ENCODE measurements around the gene ATP11A.

DNA sequence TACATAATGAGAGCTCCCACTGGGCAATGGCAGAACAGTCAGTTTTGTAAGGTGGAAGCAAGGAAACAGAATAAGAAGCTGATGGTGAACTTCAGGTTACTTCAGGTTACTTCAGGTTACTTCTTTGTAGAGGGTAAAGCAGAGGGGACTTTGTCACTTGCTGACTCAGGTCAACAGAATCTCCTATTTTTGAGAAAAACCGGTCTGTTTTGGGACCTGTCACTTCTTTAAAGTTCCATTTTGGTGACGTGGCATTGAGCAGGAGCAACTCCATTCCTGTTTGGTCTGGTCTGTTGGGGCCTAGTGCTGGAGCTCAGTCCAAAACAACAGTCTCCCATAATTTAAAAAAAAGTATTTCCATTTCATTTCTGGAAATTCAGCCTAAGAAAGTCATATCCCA, 29.7 kb downstream of the ATP11A start:
- TF ChIP-seq YY1 (IDR thresholded peaks at IDR 0.05; ENCODE audit: insufficient read depth, insufficient read length) (no peak), SUZ12 (IDR thresholded peaks at IDR 0.05; ENCODE audit: extremely low read depth, insufficient read depth, insufficient read length) (no peak), ZNF274 (IDR thresholded peaks at IDR 0.05; ENCODE audit: low read depth, low read length) (no peak)

All from NT2/D1 (cell line).